Measurements from ENCODE around the gene TGFA.

TGFA gene

GRCh38 chr2:70529610-70530009 lies 24.0 kb downstream of the TGFA start:
- no peak for DNase-seq (ENCODE audit: low spot score)
- ChIA-PET POLR2A (ENCODE audit: low non-redundant PET) (no interaction called here), CTCF (no interaction called here)
- TF ChIP-seq CTCF (conservative IDR thresholded peaks at IDR 0.05; ENCODE audit: low read depth) = no peak
- H3K27ac ChIP-seq = no peak overlapping the region

- DNase-seq (ENCODE audit: low spot score) = no peak
- no peak overlapping the region for H3K27ac ChIP-seq
- no peak for TF ChIP-seq CTCF (conservative IDR thresholded peaks at IDR 0.05; ENCODE audit: low read depth)
- ChIA-PET CTCF (no interaction called here), POLR2A (ENCODE audit: low non-redundant PET) (no interaction called here)
Observed at GRCh38 chr2:70528929-70529328, 24.7 kb downstream of the TGFA start.

GRCh38 chr2:70528276-70528675 lies 25.4 kb downstream of the TGFA start:
- ChIA-PET POLR2A (ENCODE audit: low non-redundant PET) (no interaction called here), CTCF (no interaction called here)
- H3K27ac ChIP-seq = peak overlapping the region; percentile 34; the same call in 1 of the 2 replicates
- DNase-seq (ENCODE audit: low spot score) = no peak
- no peak for TF ChIP-seq CTCF (conservative IDR thresholded peaks at IDR 0.05; ENCODE audit: low read depth)

- ChIA-PET POLR2A (ENCODE audit: low non-redundant PET) (interaction anchor here (0.5 kb wide), 1 partner anchor 24 kb away, joined by 3 read pairs; no protein-coding TSS in a partner anchor), CTCF (no interaction called here)
- peak overlapping the region; percentile 34; the same call in 1 of the 2 replicates for H3K27ac ChIP-seq
- TF ChIP-seq CTCF (conservative IDR thresholded peaks at IDR 0.05; ENCODE audit: low read depth) = no peak
- no peak for DNase-seq (ENCODE audit: low spot score)
Observed at GRCh38 chr2:70527447-70528080, 26.1 kb downstream of the TGFA start.

GRCh38 chr2:70526126-70526525 lies 27.5 kb downstream of the TGFA start:
- no peak for TF ChIP-seq CTCF (conservative IDR thresholded peaks at IDR 0.05; ENCODE audit: low read depth)
- ChIA-PET POLR2A (ENCODE audit: low non-redundant PET) (interaction anchor here (0.5 kb wide), 1 partner anchor 141 kb away, joined by 4 read pairs; no protein-coding TSS in a partner anchor), CTCF (no interaction called here)
- no peak for DNase-seq (ENCODE audit: low spot score)
- H3K27ac ChIP-seq = no peak overlapping the region

- ChIA-PET POLR2A (ENCODE audit: low non-redundant PET) (interaction anchor here (0.5 kb wide), 1 partner anchor 16 kb away, joined by 4 read pairs; no protein-coding TSS in a partner anchor), CTCF (interaction anchor here (0.5 to 2.9 kb wide), 4 partner anchors 83 to 634 kb away, joined by 3 to 8 read pairs (median 3); partner anchors contain the start of gene FAM136A)
- no peak for TF ChIP-seq CTCF (conservative IDR thresholded peaks at IDR 0.05; ENCODE audit: low read depth)
- DNase-seq (ENCODE audit: low spot score) = peak; percentile 80
- H3K27ac ChIP-seq = peak overlapping the region; percentile 95
Observed at GRCh38 chr2:70525032-70525431, 28.6 kb downstream of the TGFA start.
